ENCODE results near the gene CNIH3.

DNA sequence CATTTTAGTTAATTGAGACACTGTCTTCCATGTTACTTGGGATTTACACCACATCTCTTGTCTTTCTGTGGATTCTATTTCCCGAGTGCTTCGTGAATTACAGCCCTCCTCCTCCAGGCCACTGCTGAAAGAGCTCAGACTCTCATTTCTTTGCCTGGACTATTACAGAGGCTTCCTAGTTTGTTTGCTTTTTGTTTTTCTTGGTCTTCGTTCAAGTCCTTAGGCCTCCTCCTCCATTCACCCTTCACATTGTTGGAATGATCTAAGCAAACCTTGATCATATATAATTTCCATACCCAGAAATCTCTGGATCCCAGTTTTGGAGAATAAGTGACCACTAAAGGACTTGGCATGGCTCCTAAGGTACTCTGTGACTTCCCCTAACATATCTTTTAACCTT lies 94.1 kb downstream of the CNIH3 start:
- TF ChIP-seq, protein P1, sequence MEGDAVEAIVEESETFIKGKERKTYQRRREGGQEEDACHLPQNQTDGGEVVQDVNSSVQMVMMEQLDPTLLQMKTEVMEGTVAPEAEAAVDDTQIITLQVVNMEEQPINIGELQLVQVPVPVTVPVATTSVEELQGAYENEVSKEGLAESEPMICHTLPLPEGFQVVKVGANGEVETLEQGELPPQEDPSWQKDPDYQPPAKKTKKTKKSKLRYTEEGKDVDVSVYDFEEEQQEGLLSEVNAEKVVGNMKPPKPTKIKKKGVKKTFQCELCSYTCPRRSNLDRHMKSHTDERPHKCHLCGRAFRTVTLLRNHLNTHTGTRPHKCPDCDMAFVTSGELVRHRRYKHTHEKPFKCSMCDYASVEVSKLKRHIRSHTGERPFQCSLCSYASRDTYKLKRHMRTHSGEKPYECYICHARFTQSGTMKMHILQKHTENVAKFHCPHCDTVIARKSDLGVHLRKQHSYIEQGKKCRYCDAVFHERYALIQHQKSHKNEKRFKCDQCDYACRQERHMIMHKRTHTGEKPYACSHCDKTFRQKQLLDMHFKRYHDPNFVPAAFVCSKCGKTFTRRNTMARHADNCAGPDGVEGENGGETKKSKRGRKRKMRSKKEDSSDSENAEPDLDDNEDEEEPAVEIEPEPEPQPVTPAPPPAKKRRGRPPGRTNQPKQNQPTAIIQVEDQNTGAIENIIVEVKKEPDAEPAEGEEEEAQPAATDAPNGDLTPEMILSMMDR (IDR thresholded peaks at IDR 0.05 in 2 of 3, conservative IDR thresholded peaks at IDR 0.05 in 1 of 3; ENCODE audit: control insufficient read depth in 2 of 3, extremely low read depth in 1 of 3, insufficient read depth in 1 of 3, low read depth in 3 of 3, low read length in 3 of 3): no peak
- no peak for TF ChIP-seq POLR2A (IDR thresholded peaks at IDR 0.05; ENCODE audit: low read depth, low read length)
- no peak for TF ChIP-seq GABPA (IDR thresholded peaks at IDR 0.05; ENCODE audit: low read depth)
- TF ChIP-seq, protein P2, sequence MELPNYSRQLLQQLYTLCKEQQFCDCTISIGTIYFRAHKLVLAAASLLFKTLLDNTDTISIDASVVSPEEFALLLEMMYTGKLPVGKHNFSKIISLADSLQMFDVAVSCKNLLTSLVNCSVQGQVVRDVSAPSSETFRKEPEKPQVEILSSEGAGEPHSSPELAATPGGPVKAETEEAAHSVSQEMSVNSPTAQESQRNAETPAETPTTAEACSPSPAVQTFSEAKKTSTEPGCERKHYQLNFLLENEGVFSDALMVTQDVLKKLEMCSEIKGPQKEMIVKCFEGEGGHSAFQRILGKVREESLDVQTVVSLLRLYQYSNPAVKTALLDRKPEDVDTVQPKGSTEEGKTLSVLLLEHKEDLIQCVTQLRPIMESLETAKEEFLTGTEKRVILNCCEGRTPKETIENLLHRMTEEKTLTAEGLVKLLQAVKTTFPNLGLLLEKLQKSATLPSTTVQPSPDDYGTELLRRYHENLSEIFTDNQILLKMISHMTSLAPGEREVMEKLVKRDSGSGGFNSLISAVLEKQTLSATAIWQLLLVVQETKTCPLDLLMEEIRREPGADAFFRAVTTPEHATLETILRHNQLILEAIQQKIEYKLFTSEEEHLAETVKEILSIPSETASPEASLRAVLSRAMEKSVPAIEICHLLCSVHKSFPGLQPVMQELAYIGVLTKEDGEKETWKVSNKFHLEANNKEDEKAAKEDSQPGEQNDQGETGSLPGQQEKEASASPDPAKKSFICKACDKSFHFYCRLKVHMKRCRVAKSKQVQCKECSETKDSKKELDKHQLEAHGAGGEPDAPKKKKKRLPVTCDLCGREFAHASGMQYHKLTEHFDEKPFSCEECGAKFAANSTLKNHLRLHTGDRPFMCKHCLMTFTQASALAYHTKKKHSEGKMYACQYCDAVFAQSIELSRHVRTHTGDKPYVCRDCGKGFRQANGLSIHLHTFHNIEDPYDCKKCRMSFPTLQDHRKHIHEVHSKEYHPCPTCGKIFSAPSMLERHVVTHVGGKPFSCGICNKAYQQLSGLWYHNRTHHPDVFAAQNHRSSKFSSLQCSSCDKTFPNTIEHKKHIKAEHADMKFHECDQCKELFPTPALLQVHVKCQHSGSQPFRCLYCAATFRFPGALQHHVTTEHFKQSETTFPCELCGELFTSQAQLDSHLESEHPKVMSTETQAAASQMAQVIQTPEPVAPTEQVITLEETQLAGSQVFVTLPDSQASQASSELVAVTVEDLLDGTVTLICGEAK (IDR thresholded peaks at IDR 0.05; ENCODE audit: borderline replicate concordance): no peak
- TF ChIP-seq, protein P3, sequence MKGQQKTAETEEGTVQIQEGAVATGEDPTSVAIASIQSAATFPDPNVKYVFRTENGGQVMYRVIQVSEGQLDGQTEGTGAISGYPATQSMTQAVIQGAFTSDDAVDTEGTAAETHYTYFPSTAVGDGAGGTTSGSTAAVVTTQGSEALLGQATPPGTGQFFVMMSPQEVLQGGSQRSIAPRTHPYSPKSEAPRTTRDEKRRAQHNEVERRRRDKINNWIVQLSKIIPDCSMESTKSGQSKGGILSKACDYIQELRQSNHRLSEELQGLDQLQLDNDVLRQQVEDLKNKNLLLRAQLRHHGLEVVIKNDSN (IDR thresholded peaks at IDR 0.05; ENCODE audit: borderline replicate concordance, extremely low read length, insufficient read depth, low read depth, low read length): no peak
- no peak for TF ChIP-seq RFX5 (IDR thresholded peaks at IDR 0.05; ENCODE audit: low read depth, low read length)
- TF ChIP-seq SMARCA5 (IDR thresholded peaks at IDR 0.05): no peak
- no peak for TF ChIP-seq KAT2A (conservative IDR thresholded peaks at IDR 0.05; ENCODE audit: control insufficient read depth, low read depth, low read length)
- no peak for TF ChIP-seq RBBP5 (conservative IDR thresholded peaks at IDR 0.05)
- no peak for TF ChIP-seq EZH2 (IDR thresholded peaks at IDR 0.05; ENCODE audit: borderline replicate concordance, control insufficient read depth, low read depth, low read length)

Measured in GM12878 (cell line).